NCI-H460 (cell line): Measurements from ENCODE around the gene MSANTD1. TPM values are rescaled to one million over a fixed set of nuclear protein-coding genes. Genes with fewer than 3 reads are reported as not detected.

ENCODE experiments used
- DNase-seq: peaks from one replicate; pipeline ENCODE4 v3.0.0-alpha.2; 2016; ENCODE audit warnings: low read depth; ENCODE audit errors: extremely low read depth
- total RNA-seq: library from RNA; depleted of rRNA; stranded (reverse); fragments of >200 nt; shearing (Covaris generic); gene quantifications from 2 replicates; pipeline ENCODE4 v1.2.3, GENCODE V29; 2014

The MSANTD1 gene
- total RNA-seq, 1 experiment from 2014 or later = 0.32 TPM

DNA sequence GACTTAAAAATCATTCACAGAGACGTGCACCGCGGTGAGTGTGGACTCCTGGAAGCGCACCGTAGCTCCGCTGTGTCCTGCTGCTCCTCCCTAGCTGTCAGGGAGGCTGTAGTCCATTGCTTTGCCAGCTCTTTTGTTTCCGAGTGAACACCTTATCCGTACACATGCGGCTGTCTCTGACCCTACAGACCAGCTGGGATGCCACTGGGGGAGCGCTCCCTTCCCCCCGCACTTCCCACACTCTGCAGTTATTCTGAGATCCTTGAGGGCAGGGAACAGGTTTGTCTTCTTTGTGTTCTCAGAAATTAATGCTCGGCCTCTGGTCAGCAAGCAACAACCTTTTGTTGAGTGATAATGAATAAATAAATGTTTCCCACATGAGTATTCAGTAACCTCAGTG is 33.7 kb upstream of the MSANTD1 start:
- DNase-seq = no peak

DNA sequence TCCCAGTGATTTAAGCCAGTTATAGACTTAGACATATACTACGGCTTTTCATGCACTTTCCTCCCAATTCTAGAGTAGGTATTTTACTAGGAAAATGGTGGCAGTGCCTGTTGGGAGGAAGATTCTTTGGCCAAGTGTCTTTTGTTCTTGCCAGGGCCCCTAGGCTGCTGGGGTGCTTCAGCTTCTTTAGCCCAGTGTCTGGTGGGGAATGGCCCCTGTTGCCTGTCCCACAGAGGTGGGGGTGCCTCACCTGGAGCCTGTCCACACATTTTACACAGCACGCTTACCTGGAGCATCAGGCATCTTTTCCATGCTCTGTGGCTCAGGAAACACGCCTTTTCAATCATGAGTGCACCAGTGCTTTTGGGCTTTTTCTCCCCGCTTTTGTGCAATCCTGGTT is 33.2 kb upstream of the MSANTD1 start:
- no peak for DNase-seq

- DNase-seq = no peak
Measured at GRCh38 chr4:3217266-3217665, 31.7 kb upstream of the MSANTD1 start.

GRCh38 chr4:3217771-3218170 is 31.2 kb upstream of the MSANTD1 start:
- DNase-seq = no peak

GRCh38 chr4:3218824-3219760 is 29.9 kb upstream of the MSANTD1 start:
- DNase-seq = no peak

- DNase-seq = no peak
Measured at GRCh38 chr4:3219761-3220475, 29.0 kb upstream of the MSANTD1 start.

GRCh38 chr4:3220476-3221183 is 28.3 kb upstream of the MSANTD1 start:
- DNase-seq = no peak

- no peak for DNase-seq
Measured at GRCh38 chr4:3221184-3221494, 27.8 kb upstream of the MSANTD1 start.

DNA sequence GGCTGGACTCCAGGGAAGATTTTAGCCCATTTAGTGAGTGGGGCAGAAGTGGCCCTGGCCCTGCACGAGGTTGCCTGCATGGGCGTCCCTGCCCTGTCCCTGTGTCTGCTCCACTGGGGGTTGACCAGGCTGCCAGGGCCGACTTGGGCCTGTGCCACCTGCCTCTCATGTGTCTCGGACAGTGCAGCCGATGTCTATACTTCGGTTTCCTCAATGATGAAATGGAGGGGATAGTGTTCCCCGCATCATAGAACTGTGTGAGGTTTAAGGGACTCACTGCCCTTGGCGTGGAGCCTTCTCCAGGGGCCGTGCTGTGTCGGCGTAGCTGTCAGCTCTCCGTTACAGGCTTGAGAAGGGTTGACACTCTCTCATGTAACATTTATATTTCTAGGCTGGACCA is 27.0 kb upstream of the MSANTD1 start:
- no peak for DNase-seq

DNA sequence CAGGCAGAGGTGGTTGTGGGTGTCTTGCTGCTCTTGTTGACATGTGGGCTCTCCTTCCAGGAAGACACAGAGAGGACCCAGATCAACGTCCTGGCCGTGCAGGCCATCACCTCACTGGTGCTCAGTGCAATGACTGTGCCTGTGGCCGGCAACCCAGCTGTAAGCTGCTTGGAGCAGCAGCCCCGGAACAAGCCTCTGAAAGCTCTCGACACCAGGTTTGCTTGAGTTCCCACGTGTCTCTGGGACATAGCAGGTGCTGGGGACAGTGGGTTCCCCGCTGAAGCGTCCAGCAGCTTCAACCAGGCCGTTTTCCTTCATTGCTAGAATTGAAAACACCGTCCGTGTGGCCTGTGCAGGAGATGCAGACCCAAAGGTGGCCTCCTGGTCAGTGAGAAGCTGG is 25.6 kb upstream of the MSANTD1 start:
- DNase-seq = no peak

- DNase-seq = no peak
Measured at GRCh38 chr4:3223956-3224748, 24.8 kb upstream of the MSANTD1 start.

DNA sequence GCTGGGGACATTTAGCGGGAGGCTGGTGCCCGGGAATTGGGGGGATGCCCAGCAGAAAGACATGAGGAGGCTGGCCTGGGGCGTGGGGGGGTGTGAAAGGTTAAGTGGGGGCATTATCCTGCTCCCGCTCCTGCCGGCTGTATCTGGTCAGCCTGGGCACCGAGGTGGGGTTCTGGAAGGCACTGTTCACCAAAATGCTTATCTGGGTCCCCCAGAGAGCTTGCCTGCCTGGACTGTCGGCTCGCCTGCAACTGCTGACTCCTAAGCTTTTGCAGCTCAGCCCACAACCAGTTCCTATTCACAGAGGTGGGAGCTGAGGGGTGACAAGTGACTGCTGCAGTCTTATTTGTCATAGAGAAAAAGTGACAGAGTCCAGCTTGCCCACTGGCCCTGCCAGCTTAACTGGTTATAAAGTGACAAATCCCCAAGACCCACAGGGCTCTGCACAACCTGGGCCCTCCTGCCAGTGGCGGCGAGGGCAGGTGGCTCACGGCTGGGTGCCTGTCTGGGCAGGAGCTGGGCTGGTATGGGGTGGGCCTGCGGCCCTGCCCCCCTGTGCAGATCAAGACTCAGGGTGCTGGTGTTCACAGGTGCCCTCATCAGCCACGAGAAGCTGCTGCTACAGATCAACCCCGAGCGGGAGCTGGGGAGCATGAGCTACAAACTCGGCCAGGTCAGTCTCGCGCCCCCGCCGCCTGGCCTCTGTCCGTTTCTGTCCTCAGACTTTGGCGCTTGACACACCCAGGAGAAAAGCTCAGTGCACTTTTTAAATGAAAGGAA is 23.7 kb upstream of the MSANTD1 start:
- DNase-seq = no peak

GRCh38 chr4:3225936-3226335 is 23.0 kb upstream of the MSANTD1 start:
- DNase-seq = no peak

- no peak for DNase-seq
Measured at GRCh38 chr4:3226467-3226866, 22.5 kb upstream of the MSANTD1 start.

- DNase-seq = no peak
Measured at GRCh38 chr4:3226944-3227343, 22.0 kb upstream of the MSANTD1 start.

GRCh38 chr4:3227878-3228675 is 20.9 kb upstream of the MSANTD1 start:
- no peak for DNase-seq

GRCh38 chr4:3228881-3229280 is 20.1 kb upstream of the MSANTD1 start:
- no peak for DNase-seq

DNA sequence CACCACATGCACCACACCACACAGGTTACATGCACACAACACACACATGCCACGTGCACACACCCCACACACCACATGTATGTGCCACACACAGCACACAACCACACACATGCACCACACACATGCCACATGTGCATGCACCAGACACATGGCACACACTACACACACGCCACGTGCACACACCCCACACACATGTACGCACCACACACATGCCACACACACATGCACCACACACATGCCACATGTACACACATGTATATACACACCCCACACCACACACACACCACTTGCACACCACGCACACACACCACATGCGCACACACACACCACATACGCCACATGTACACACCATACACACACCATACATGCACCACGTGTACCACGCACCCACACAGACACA is 19.6 kb upstream of the MSANTD1 start:
- DNase-seq = no peak

DNA sequence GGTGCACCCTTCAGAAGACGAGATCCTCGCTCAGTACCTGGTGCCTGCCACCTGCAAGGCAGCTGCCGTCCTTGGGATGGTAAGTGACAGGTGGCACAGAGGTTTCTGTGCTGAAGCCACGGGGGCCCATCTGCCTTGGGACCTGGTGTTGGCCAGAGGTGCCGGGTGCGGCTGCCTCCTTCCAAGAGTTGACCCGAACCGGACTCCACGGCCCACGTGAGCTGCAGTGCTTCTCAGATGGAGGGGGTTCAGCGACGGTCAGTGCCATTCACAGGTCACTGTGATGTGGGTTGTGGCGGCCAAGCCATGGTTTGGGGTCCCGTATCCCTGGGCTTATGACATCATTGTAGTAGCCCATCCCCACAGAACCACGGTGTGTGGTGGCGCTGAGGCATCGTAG is 19.0 kb upstream of the MSANTD1 start:
- no peak for DNase-seq
